Liver (tissue), 9 donors: ENCODE results near the gene RPS6KA2. TPM values are rescaled to one million over a fixed set of nuclear protein-coding genes. Genes with fewer than 3 reads are reported as not detected.

Experiments
- DNase-seq: peaks from one replicate; pipeline ENCODE4 v3.0.0-alpha.2; 2017; ENCODE audit warnings: low spot score
- H3K27ac ChIP-seq, 2 donors: one replicate each; pipeline ENCODE4 v1.7.0; 2013; ENCODE audit warnings: inconsistent platforms in 2 of 2, low read length in 2 of 2, control low read depth in 1 of 2, low read depth in 1 of 2, mild to moderate bottlenecking in 1 of 2
- H3K27me3 ChIP-seq, 4 donors: one replicate each; pipeline versions ENCODE4 v1.6.1 to v1.7.0; 2013; ENCODE audit warnings: low read length in 3 of 4, inconsistent platforms in 1 of 4, mild to moderate bottlenecking in 1 of 4, moderate library complexity in 1 of 4; ENCODE audit not compliant: control insufficient read depth in 4 of 4, insufficient read depth in 4 of 4
- H3K36me3 ChIP-seq, 4 donors: one replicate each; pipeline versions ENCODE4 v1.6.1 to v1.7.0; 2013; ENCODE audit warnings: low read length in 3 of 4, mild to moderate bottlenecking in 3 of 4, low read depth in 1 of 4, moderate library complexity in 1 of 4; ENCODE audit not compliant: control insufficient read depth in 4 of 4, insufficient read depth in 3 of 4
- H3K4me1 ChIP-seq, 4 donors: one replicate each; pipeline versions ENCODE4 v1.6.1 to v1.7.0; 2013; ENCODE audit warnings: low read length in 3 of 4, mild to moderate bottlenecking in 3 of 4, moderate library complexity in 1 of 4; ENCODE audit not compliant: control insufficient read depth in 4 of 4, insufficient read depth in 4 of 4
- H3K4me3 ChIP-seq, 3 donors: one replicate each; pipeline versions ENCODE4 v1.6.1 to v1.7.0; 2013; ENCODE audit warnings: low read length in 3 of 3, control low read depth in 1 of 3, low read depth in 1 of 3, mild to moderate bottlenecking in 1 of 3
- H3K9ac ChIP-seq, 2 donors: one replicate each; pipeline ENCODE4 v1.7.0; 2013; ENCODE audit warnings: low read length in 2 of 2, mild to moderate bottlenecking in 2 of 2, moderate library complexity in 2 of 2, control low read depth in 1 of 2, low read depth in 1 of 2
- H3K9me3 ChIP-seq, 4 donors: one replicate each; pipeline versions ENCODE4 v1.6.1 to v1.7.0; 2013; ENCODE audit warnings: low read length in 3 of 4; ENCODE audit not compliant: control insufficient read depth in 4 of 4
- EGR1 ChIP-seq, 2 donors: IDR thresholded peaks; 2 replicates each; pipeline ENCODE4 v1.6.1; 2016 to 2018; ENCODE audit warnings: antibody characterized with exemption in 2 of 2, low read depth in 2 of 2
- FOXA1 ChIP-seq: IDR thresholded peaks from 2 replicates; pipeline ENCODE4 v1.6.1; 2016; ENCODE audit warnings: antibody characterized with exemption
- FOXA2 ChIP-seq: IDR thresholded peaks from 2 replicates; pipeline ENCODE4 v1.6.1; 2016; ENCODE audit warnings: antibody characterized with exemption
- GABPA ChIP-seq, 2 donors: IDR thresholded peaks in 1 of 2; conservative IDR thresholded peaks in 1 of 2; 2 replicates each; pipeline ENCODE4 v1.6.1; 2016; ENCODE audit warnings: antibody characterized with exemption in 2 of 2, mild to moderate bottlenecking in 1 of 2, moderate library complexity in 1 of 2
- HNF4A ChIP-seq, 2 donors: conservative IDR thresholded peaks; 2 replicates each; pipeline ENCODE4 v1.6.1; 2016; ENCODE audit warnings: antibody characterized with exemption in 2 of 2, mild to moderate bottlenecking in 2 of 2
- HNF4G ChIP-seq: IDR thresholded peaks from 2 replicates; pipeline ENCODE4 v1.6.1; 2016; ENCODE audit warnings: antibody characterized with exemption
- JUND ChIP-seq, 2 donors: IDR thresholded peaks; 2 replicates each; pipeline ENCODE4 v1.6.1; 2016; ENCODE audit warnings: antibody characterized with exemption in 2 of 2
- NR2F2 ChIP-seq: IDR thresholded peaks from 2 replicates; pipeline ENCODE4 v1.6.1; 2016; ENCODE audit warnings: antibody characterized with exemption
- RAD21 ChIP-seq, 2 donors: IDR thresholded peaks; 2 replicates each; pipeline ENCODE4 v1.6.1; 2016; ENCODE audit warnings: antibody characterized with exemption in 2 of 2, mild to moderate bottlenecking in 2 of 2
- RXRA ChIP-seq, 2 donors: IDR thresholded peaks; 2 replicates each; pipeline ENCODE4 v1.6.1; 2017 to 2018; ENCODE audit warnings: antibody characterized with exemption in 2 of 2, mild to moderate bottlenecking in 1 of 2
- SP1 ChIP-seq: IDR thresholded peaks from 2 replicates; pipeline ENCODE4 v1.6.1; 2018; ENCODE audit warnings: antibody characterized with exemption, mild to moderate bottlenecking
- TAF1 ChIP-seq: conservative IDR thresholded peaks from 2 replicates; pipeline ENCODE4 v1.6.1; 2016; ENCODE audit warnings: antibody characterized with exemption, mild to moderate bottlenecking
- YY1 ChIP-seq: IDR thresholded peaks from 2 replicates; pipeline ENCODE4 v1.6.1; 2016; ENCODE audit warnings: antibody characterized with exemption, mild to moderate bottlenecking
- WGBS: extraction: QIAGEN DNeasy Blood & Tissue Kit; methylation state at CpG from one replicate; pipeline ENCODE4 v1.1.7; 2013; 5-methylcytosine and 5-hydroxymethylcytosine counted together
- polyA plus RNA-seq, 2 donors: library from polyadenylated mRNA; stranded (reverse) in 1 of 2; unstranded in 1 of 2; fragments of 200-250 nt in 1 of 2; fragments of >200 nt in 1 of 2; fragmentation: Nextera tagmentation in 1 of 2; extraction: Ambion mirVana in 1 of 2; gene quantifications; one replicate each; pipeline versions ENCODE4 v1.2.1 to v1.2.3, GENCODE V29; 2013 to 2015
- total RNA-seq, 2 donors: library from RNA; depleted of rRNA; stranded (reverse); fragments of >200 nt; gene quantifications; one replicate each; pipeline ENCODE4 v1.2.3, GENCODE V29; 2014
- TF ChIP-seq, protein P1 (sequence below): IDR thresholded peaks from 2 replicates; pipeline ENCODE4 v1.6.1; 2016; ENCODE audit warnings: antibody characterized with exemption
- TF ChIP-seq, protein P2 (sequence below): IDR thresholded peaks from 2 replicates; pipeline ENCODE4 v1.6.1; 2016; ENCODE audit warnings: antibody characterized with exemption
- TF ChIP-seq, protein P3 (sequence below): IDR thresholded peaks from 2 replicates; pipeline ENCODE4 v1.6.1; 2016; ENCODE audit warnings: antibody characterized with exemption
- TF ChIP-seq, protein P4 (sequence below): fragments of 150-350 bp; IDR thresholded peaks from 2 replicates; pipeline ENCODE4 v1.5.1; 2017; ENCODE audit warnings: improper control_type of control experiment, low read depth, low read length; ENCODE audit not compliant: missing input control
- TF ChIP-seq, protein P5 (sequence below): IDR thresholded peaks from 2 replicates; pipeline ENCODE4 v1.6.1; 2016; ENCODE audit warnings: antibody characterized with exemption, mild to moderate bottlenecking
- donor health status: healthy.
- donor health status: healthy.
- donor health status: healthy.
- donor health status: healthy.
- donor health status: healthy.

The RPS6KA2 gene
- total and polyA plus RNA-seq, 4 donors, result 2.5 to 9.0 (median 5.0) TPM

DNA sequence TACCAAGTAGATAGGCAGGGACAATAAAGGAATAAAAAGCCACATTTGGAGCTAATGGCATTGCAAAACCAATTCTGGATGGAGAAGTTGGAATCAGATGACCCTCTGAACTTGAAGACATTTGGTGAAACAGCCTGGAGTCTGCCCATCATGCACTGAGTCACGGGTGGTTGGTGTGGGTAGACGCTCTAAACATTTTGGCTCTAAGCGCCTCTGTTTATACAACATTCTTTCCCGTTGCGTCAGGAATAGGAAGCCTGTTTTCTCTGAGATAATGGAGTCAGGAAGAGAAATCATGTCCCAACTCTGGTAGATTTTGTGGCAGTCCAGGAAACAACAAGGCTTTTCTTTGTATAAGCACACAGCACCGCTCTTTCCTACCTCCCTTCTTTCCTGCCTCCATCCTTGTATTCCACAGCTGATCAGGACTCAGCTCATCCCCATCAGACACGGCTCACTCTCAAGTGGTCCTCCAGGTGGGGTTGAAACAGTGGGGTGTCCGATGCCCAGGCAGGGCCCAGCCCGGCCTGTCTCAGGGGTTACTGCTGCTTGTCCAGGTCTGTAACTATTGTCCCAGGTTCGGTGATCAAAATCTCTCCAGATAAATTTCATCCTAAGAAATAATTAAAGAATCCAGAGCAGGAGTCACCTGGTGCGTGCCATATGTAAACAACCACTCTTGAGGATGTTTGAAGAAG, 28.5 kb downstream of the RPS6KA2 start:
- no peak overlapping the region for H3K4me3 ChIP-seq
- no peak overlapping the region for H3K9ac ChIP-seq

More for the DNA sequence above, 28.5 kb downstream of the RPS6KA2 start:
- no peak for DNase-seq
- Histone ChIP-seq H3K9me3 (no peaks in the 10 kb centered on the region), H3K27ac (peak overlapping the region in 1 of 2 donors; percentile 53), H3K36me3 (no peaks in the 10 kb centered on the region), H3K27me3 (no peaks in the 10 kb centered on the region), H3K4me1 (no peaks in the 10 kb centered on the region)
- TF ChIP-seq RXRA (IDR thresholded peaks at IDR 0.05) (no peak), EGR1 (IDR thresholded peaks at IDR 0.05; ENCODE audit: low read depth in 2 of 2) (no peak), FOXA2 (no peak), JUND (IDR thresholded peaks at IDR 0.05) (peak in 1 of 2 donors; percentile 56), HNF4G (no peak), NR2F2 (peak; percentile 55), HNF4A (conservative IDR thresholded peaks at IDR 0.05) (no peak), TAF1 (no peak), GABPA (IDR thresholded peaks at IDR 0.05 in 1 of 2, conservative IDR thresholded peaks at IDR 0.05 in 1 of 2) (no peak), RAD21 (IDR thresholded peaks at IDR 0.05) (peak in 1 of 2 donors; percentile 38), SP1 (peak; percentile 25), YY1 (peak; percentile 29), FOXA1 (no peak)
- TF ChIP-seq, protein P1, sequence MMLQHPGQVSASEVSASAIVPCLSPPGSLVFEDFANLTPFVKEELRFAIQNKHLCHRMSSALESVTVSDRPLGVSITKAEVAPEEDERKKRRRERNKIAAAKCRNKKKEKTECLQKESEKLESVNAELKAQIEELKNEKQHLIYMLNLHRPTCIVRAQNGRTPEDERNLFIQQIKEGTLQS, result no peak
- TF ChIP-seq, protein P2, sequence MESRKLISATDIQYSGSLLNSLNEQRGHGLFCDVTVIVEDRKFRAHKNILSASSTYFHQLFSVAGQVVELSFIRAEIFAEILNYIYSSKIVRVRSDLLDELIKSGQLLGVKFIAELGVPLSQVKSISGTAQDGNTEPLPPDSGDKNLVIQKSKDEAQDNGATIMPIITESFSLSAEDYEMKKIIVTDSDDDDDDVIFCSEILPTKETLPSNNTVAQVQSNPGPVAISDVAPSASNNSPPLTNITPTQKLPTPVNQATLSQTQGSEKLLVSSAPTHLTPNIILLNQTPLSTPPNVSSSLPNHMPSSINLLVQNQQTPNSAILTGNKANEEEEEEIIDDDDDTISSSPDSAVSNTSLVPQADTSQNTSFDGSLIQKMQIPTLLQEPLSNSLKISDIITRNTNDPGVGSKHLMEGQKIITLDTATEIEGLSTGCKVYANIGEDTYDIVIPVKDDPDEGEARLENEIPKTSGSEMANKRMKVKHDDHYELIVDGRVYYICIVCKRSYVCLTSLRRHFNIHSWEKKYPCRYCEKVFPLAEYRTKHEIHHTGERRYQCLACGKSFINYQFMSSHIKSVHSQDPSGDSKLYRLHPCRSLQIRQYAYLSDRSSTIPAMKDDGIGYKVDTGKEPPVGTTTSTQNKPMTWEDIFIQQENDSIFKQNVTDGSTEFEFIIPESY, result no peak
- TF ChIP-seq, protein P3, sequence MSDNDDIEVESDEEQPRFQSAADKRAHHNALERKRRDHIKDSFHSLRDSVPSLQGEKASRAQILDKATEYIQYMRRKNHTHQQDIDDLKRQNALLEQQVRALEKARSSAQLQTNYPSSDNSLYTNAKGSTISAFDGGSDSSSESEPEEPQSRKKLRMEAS, result no peak
- TF ChIP-seq, protein P4, sequence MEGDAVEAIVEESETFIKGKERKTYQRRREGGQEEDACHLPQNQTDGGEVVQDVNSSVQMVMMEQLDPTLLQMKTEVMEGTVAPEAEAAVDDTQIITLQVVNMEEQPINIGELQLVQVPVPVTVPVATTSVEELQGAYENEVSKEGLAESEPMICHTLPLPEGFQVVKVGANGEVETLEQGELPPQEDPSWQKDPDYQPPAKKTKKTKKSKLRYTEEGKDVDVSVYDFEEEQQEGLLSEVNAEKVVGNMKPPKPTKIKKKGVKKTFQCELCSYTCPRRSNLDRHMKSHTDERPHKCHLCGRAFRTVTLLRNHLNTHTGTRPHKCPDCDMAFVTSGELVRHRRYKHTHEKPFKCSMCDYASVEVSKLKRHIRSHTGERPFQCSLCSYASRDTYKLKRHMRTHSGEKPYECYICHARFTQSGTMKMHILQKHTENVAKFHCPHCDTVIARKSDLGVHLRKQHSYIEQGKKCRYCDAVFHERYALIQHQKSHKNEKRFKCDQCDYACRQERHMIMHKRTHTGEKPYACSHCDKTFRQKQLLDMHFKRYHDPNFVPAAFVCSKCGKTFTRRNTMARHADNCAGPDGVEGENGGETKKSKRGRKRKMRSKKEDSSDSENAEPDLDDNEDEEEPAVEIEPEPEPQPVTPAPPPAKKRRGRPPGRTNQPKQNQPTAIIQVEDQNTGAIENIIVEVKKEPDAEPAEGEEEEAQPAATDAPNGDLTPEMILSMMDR, result no peak
- TF ChIP-seq, protein P5, sequence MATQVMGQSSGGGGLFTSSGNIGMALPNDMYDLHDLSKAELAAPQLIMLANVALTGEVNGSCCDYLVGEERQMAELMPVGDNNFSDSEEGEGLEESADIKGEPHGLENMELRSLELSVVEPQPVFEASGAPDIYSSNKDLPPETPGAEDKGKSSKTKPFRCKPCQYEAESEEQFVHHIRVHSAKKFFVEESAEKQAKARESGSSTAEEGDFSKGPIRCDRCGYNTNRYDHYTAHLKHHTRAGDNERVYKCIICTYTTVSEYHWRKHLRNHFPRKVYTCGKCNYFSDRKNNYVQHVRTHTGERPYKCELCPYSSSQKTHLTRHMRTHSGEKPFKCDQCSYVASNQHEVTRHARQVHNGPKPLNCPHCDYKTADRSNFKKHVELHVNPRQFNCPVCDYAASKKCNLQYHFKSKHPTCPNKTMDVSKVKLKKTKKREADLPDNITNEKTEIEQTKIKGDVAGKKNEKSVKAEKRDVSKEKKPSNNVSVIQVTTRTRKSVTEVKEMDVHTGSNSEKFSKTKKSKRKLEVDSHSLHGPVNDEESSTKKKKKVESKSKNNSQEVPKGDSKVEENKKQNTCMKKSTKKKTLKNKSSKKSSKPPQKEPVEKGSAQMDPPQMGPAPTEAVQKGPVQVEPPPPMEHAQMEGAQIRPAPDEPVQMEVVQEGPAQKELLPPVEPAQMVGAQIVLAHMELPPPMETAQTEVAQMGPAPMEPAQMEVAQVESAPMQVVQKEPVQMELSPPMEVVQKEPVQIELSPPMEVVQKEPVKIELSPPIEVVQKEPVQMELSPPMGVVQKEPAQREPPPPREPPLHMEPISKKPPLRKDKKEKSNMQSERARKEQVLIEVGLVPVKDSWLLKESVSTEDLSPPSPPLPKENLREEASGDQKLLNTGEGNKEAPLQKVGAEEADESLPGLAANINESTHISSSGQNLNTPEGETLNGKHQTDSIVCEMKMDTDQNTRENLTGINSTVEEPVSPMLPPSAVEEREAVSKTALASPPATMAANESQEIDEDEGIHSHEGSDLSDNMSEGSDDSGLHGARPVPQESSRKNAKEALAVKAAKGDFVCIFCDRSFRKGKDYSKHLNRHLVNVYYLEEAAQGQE, result no peak
- WGBS, result 75% methylated on average over 11 of the region's 11 CpGs
